ENCODE data around the gene MICB.
"Not testable (repeated sequence)": the region's sequence is repeated elsewhere in the genome, so short reads cannot be mapped to it uniquely, and the experiment has no call there.

The MICB gene

DNA sequence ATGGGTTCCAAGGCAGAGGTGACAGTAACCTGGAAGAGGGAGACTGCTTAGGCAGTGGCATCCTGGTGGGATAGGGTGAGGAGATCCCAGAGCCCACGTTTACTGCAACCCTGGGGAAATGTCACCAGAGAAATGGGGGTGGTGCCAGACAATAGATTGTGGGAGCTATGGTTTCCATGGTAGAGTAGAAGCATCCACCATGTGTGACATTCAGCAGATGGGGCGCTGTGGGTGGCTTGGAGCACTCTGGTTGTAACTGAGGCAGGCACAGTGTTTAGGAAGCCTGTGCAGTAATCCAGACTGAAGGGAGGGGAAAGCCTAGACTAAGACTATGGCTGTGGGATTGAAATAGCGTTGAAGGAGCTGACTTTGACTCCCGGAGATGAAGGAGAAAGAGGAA, 1.1 kb upstream of the MICB start:
- not testable (repeated sequence) for H3K9me3 ChIP-seq (ENCODE audit: low read length); H3K36me3 ChIP-seq (ENCODE audit: insufficient read depth, low read length); H3K4me3 ChIP-seq (ENCODE audit: low read length); H2AFZ ChIP-seq (ENCODE audit: low read depth, low read length)
- Histone ChIP-seq H3K4me1 (ENCODE audit: insufficient read depth, low read length) (peaks cover 15% of the 10 kb centered on the region), H3K27me3 (ENCODE audit: insufficient read depth, low read length) (peaks cover 58% of the 10 kb centered on the region)

DNA sequence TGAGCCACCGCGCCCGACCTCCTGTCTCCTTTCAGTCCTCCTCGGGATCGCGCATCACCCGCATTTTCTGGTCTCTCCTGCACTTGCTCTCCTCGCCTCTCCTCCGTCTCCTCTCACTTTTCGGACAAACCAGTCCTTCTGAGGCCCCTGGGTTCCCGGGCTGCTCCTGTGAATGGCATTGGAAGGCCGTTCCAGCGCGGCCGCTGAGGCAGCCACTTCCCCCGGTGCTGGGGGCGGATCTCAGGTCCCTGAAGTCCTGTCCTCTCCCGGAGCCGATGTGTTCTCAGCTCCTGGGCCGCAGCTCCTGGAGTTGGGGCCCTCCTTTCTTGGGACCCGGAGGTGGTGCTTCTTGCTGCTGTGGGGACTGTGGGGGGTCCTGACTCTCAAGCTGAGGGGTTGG, 803 bp downstream of the MICB start:
- no peak overlapping the region for H3K4me3 ChIP-seq (ENCODE audit: low read length)
- no peaks in the 10 kb centered on the region for H3K36me3 ChIP-seq (ENCODE audit: insufficient read depth, low read length)
- peaks cover 57% of the 10 kb centered on the region for H3K27me3 ChIP-seq (ENCODE audit: insufficient read depth, low read length)
- peaks cover 15% of the 10 kb centered on the region for H3K4me1 ChIP-seq (ENCODE audit: insufficient read depth, low read length)
- H3K9me3 ChIP-seq (ENCODE audit: low read length), result peaks cover 2% of the 10 kb centered on the region
- H2AFZ ChIP-seq (ENCODE audit: low read depth, low read length), result no peak overlapping the region

DNA sequence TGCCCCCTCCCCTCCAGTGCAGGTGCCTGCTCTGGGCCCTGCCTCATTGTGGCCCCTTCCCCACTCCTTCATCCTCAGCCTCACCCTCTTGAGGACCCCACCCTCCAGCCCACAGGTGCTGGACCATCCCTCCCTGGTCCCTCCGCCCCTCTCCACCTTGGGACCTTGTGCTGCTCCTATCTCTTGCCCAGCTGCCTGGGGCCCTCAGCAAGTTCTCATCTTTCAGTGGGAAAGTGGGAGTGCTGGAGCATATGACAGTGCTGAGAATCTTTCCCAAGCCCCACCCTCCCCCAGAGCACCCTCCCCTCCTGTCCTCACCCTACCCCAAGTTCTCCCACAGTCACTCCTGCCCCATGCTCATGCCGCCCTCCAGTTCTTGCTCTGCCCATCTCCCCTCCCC, 1.7 kb downstream of the MICB start:
- not testable (repeated sequence) for H3K9me3 ChIP-seq (ENCODE audit: low read length); H3K4me3 ChIP-seq (ENCODE audit: low read length); H2AFZ ChIP-seq (ENCODE audit: low read depth, low read length); H3K36me3 ChIP-seq (ENCODE audit: insufficient read depth, low read length)
- Histone ChIP-seq H3K27me3 (ENCODE audit: insufficient read depth, low read length) (peaks cover 51% of the 10 kb centered on the region), H3K4me1 (ENCODE audit: insufficient read depth, low read length) (peaks cover 15% of the 10 kb centered on the region)

DNA sequence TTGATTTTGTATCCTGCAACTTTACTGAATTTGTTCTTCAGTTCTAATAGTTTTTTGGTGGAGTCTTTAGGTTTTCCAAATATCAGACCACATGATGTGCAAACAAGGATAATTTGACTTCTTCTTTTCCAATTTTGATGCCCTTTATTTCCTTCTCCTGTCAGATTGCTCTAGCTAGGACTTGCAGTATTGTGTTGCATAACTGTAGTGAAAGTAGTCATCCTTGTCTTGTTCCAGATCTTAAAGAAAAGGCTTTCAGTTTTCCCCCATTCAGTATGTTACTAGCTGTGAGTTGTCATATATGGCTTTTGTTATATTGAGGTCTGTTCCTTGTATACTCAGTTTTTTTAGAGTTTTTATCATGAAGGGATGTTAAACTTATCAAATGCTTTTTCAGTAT, 4.6 kb downstream of the MICB start:
- Histone ChIP-seq H3K27me3 (ENCODE audit: insufficient read depth, low read length) (peaks cover 45% of the 10 kb centered on the region), H2AFZ (ENCODE audit: low read depth, low read length) (no peak overlapping the region), H3K4me1 (ENCODE audit: insufficient read depth, low read length) (peaks cover 6% of the 10 kb centered on the region), H3K4me3 (ENCODE audit: low read length) (no peak overlapping the region), H3K36me3 (ENCODE audit: insufficient read depth, low read length) (no peaks in the 10 kb centered on the region), H3K9me3 (ENCODE audit: low read length) (peaks cover 4% of the 10 kb centered on the region)

DNA sequence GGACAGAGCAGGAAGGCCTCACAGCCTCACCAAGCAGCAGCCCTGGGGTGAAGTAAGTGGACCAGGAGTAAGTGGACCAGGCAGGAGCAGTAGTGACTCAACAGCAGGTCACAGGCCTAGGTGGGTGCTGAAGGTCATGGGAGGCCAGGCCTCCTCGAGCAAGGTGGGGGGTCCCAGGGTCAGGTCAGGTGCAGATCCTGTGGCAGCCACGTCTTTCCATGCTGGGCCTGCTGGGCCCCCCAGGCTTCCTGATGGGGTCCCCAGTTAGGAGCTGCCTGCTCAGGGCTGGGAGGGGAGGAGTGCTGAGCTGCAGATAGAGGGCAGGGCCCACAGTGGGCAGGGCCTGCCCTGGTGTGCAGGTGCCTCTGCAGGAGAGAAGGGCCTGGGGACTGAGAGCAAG, 11.1 kb downstream of the MICB start:
- not testable (repeated sequence) for H2AFZ ChIP-seq (ENCODE audit: low read depth, low read length); H3K36me3 ChIP-seq (ENCODE audit: insufficient read depth, low read length); H3K4me1 ChIP-seq (ENCODE audit: insufficient read depth, low read length); H3K9me3 ChIP-seq (ENCODE audit: low read length); H3K4me3 ChIP-seq (ENCODE audit: low read length)
- H3K27me3 ChIP-seq (ENCODE audit: insufficient read depth, low read length), result peaks cover 31% of the 10 kb centered on the region

DNA sequence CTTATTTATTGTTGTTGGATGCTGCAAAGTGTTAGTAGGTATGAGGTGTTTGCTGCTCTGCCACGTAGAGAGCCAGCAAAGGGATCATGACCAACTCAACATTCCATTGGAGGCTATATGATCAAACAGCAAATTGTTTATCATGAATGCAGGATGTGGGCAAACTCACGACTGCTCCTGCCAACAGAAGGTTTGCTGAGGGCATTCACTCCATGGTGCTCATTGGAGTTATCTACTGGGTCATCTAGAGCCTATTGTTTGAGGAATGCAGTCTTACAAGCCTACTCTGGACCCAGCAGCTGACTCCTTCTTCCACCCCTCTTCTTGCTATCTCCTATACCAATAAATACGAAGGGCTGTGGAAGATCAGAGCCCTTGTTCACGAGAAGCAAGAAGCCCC, 12.1 kb downstream of the MICB start:
- Histone ChIP-seq H3K4me3 (ENCODE audit: low read length) (no peak overlapping the region), H3K27me3 (ENCODE audit: insufficient read depth, low read length) (peaks cover 30% of the 10 kb centered on the region), H3K36me3 (ENCODE audit: insufficient read depth, low read length) (no peaks in the 10 kb centered on the region), H2AFZ (ENCODE audit: low read depth, low read length) (no peak overlapping the region), H3K4me1 (ENCODE audit: insufficient read depth, low read length) (no peaks in the 10 kb centered on the region), H3K9me3 (ENCODE audit: low read length) (peaks cover 4% of the 10 kb centered on the region)

DNA sequence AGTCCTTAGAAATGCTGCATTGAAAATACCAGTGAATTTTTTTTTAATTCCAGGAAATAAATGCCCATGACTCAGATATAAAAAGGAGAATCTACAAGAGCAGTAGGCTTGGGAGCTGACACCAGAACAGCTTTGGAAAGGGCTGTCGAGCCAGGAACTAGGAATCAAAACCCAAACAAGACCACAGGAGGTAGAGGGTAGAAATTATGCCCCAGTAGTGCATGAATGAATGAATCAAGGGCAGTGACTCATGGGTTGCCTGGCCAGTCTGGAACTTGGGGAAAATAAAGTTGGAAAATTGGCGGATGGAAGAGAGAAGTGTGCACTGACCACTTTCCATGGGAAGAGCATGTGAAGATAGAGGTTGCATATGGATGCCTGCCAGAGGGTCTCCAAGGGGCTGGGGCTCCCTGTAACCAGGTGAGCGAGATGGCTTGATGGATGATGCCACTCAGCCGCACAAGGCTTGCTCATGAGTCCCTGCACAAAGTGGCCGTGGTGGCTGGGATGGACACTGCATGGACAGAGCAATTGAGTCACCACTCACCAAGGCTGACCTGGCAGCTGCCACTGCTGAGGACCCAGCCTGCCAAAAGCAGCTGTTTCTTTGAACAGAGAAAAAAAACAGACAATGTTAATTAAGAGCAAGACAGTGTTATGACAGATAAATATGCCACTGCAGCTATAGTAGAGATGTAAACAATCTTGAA, 15.7 kb downstream of the MICB start:
- H2AFZ ChIP-seq (ENCODE audit: low read depth, low read length), result no peak overlapping the region
- H3K36me3 ChIP-seq (ENCODE audit: insufficient read depth, low read length), result no peaks in the 10 kb centered on the region
- H3K27me3 ChIP-seq (ENCODE audit: insufficient read depth, low read length), result peaks cover 14% of the 10 kb centered on the region
- peaks cover 2% of the 10 kb centered on the region for H3K9me3 ChIP-seq (ENCODE audit: low read length)
- no peaks in the 10 kb centered on the region for H3K4me1 ChIP-seq (ENCODE audit: insufficient read depth, low read length)
- no peak overlapping the region for H3K4me3 ChIP-seq (ENCODE audit: low read length)

DNA sequence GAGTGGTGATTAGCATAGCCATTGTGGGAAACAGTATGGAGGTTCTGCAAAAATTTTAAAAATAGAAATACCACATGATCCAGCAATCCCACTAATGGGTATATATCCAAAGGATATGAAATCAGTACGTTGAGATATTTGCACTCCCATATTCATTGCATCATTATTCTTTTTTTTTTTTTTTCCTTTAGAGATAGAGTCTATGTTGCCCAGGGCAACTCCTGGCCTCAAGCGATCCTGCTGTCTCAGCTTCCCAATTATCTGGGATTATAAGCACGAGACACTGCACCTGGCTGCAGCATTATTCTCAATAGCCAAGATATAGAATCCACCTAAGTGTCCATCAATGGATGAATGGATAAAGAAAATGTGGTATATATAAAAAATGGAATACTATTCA, 23.9 kb downstream of the MICB start:
- Histone ChIP-seq H3K36me3 (ENCODE audit: insufficient read depth, low read length) (no peaks in the 10 kb centered on the region), H2AFZ (ENCODE audit: low read depth, low read length) (no peak overlapping the region), H3K27me3 (ENCODE audit: insufficient read depth, low read length) (peaks cover 7% of the 10 kb centered on the region), H3K4me3 (ENCODE audit: low read length) (no peak overlapping the region), H3K9me3 (ENCODE audit: low read length) (no peaks in the 10 kb centered on the region), H3K4me1 (ENCODE audit: insufficient read depth, low read length) (no peaks in the 10 kb centered on the region)

DNA sequence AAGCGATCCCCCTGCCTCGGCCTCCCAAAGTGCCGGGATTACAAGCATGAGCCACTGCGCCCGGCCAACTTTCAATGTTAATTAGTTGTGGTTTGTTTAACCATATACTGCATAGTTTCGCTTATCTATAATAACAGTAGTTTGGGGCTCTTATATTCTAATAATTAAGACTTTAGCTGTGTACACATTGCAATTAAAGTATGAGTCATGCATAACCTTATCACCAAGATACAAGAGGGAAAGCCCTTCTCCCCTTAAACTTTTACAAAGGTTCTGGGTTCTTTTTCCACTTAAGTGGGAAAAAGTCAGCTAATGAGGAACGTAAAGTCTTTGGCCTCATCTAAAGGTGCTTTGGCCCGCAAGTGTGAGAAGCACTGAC, 27.6 kb downstream of the MICB start:
- no peaks in the 10 kb centered on the region for H3K27me3 ChIP-seq (ENCODE audit: insufficient read depth, low read length)
- H3K4me3 ChIP-seq (ENCODE audit: low read length), result no peak overlapping the region
- peaks cover 7% of the 10 kb centered on the region for H3K36me3 ChIP-seq (ENCODE audit: insufficient read depth, low read length)
- H3K4me1 ChIP-seq (ENCODE audit: insufficient read depth, low read length), result no peaks in the 10 kb centered on the region
- H3K9me3 ChIP-seq (ENCODE audit: low read length), result no peaks in the 10 kb centered on the region
- no peak overlapping the region for H2AFZ ChIP-seq (ENCODE audit: low read depth, low read length)

DNA sequence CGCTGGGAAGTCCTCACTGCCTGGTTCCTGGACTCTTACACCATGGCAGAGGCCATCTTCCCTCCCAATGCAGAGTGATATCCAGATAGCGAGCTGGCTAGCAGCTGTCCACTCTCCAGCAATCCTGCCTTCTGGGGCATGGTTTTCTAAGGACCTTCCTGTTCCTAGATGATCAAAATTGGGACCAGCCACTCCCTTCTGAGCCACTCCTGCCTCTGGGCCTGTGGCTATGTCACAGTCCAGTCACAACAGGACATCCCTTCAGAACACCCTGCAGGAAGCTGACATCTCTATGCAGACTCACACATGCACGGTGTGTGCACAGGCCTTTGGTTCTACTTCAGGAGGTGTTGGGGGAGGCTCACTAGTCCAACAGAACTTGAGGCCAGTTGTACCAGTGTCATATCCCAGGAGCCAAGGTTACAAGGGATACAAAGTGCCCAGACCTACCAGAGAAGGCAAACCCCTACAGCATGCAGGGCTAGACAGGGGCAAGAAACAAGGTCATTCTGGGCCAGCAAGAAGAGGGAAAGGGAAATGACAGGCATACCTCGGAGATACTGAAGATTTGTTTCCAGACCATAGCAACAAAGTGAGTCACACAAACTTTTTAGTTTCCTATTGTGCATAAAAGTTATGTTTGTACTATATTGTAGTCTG, 28.1 kb downstream of the MICB start:
- Histone ChIP-seq H3K4me1 (ENCODE audit: insufficient read depth, low read length) (no peaks in the 10 kb centered on the region), H3K27me3 (ENCODE audit: insufficient read depth, low read length) (no peaks in the 10 kb centered on the region), H2AFZ (ENCODE audit: low read depth, low read length) (no peak overlapping the region), H3K36me3 (ENCODE audit: insufficient read depth, low read length) (peaks cover 12% of the 10 kb centered on the region), H3K4me3 (ENCODE audit: low read length) (no peak overlapping the region), H3K9me3 (ENCODE audit: low read length) (no peaks in the 10 kb centered on the region)

DNA sequence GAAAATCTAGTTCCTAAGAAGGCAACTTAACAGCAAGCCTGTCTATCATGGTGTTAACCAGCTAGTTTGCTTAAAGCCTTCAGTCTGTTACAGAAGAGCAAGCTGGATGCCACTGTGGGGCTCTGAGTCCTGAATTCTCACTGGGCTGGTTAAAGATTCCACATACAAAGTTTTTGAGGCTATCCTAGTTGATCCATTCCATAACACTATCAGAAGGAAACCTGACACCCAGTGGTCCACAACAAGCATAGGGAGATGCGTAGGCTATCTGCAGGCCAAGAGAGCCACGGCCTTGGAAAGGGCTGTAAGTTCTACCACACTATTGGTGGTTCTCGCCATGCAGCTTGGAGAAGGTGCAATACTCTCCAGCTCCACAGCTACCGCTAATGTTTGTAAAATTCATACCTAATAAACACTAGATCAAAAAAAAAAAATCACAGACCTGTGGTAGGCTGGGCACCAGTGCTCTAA, 30.4 kb downstream of the MICB start:
- no peaks in the 10 kb centered on the region for H3K27me3 ChIP-seq (ENCODE audit: insufficient read depth, low read length)
- no peaks in the 10 kb centered on the region for H3K9me3 ChIP-seq (ENCODE audit: low read length)
- H2AFZ ChIP-seq (ENCODE audit: low read depth, low read length), result no peak overlapping the region
- no peaks in the 10 kb centered on the region for H3K4me1 ChIP-seq (ENCODE audit: insufficient read depth, low read length)
- H3K4me3 ChIP-seq (ENCODE audit: low read length), result no peak overlapping the region
- H3K36me3 ChIP-seq (ENCODE audit: insufficient read depth, low read length), result peaks cover 34% of the 10 kb centered on the region

DNA sequence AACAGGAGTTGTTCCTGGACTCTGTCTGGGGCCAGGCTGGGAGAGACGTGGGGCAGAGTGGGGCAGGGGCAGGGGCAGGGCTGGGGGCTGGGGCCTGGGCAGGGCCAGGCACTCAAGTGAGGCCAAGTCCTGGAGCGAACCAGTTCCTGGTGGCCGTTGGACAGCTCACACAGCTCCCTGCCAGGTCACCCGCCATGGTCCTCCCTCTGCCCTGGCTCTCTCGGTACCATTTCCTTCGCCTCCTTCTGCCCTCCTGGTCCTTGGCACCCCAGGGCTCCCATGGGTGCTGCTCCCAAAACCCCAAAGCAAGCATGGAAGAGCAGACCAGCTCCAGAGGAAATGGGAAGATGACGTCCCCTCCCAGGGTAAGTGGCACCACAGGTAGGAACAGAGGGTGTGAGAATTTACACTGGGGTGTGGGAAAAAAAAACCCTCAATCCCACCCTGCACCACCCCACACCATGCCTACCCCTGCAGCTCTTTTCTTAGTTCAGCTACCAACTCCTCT, 30.9 kb downstream of the MICB start, which contains the start of gene MCCD1:
TSS of gene MCCD1 (plus strand) at position 142 of the 508 bp plus-strand sequence. CDS start at position 195, 53 bp downstream.
- Histone ChIP-seq H3K36me3 (ENCODE audit: insufficient read depth, low read length) (peaks cover 40% of the 10 kb centered on the region), H3K4me1 (ENCODE audit: insufficient read depth, low read length) (no peaks in the 10 kb centered on the region), H3K9me3 (ENCODE audit: low read length) (no peaks in the 10 kb centered on the region), H3K27me3 (ENCODE audit: insufficient read depth, low read length) (no peaks in the 10 kb centered on the region), H3K4me3 (ENCODE audit: low read length) (no peak within 1 kb of the TSS), H2AFZ (ENCODE audit: low read depth, low read length) (no peak within 1 kb of the TSS)

DNA sequence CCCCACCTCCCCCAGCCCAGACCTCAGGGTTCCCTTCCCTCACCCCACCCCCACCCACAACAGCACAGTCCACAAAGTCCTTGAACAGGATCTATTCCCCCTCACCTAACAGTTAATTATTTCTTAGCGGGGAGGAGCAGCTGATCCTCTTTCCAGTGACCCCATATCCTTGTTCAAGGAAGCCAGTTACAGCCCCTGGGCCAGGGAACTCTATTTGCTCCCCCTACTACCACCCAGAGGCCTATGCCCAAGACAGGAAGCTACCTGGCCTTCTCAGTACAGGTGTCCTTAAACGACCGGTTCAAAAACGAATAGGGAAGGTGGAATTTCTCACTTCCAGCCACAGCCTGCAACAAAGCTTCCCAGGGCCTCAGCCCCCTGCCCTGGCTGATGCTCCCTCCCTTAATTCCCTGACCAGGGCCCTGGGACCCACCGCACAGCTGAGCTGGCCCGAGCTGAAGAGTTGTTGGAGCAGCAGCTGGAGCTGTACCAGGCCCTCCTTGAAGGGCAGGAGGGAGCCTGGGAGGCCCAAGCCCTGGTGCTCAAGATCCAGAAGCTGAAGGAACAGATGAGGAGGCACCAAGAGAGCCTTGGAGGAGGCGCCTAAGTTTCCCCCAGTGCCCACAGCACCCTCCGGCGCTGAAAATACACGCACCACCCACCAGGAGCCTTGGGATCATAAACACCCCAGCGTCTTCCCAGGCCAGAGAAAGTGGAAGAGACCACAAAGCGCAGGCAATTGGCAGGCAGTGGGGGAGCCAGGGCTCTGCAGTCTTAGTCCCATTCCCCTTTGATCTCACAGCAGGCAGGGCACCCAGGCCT, 31.6 kb downstream of the MICB start:
- Histone ChIP-seq H3K4me3 (ENCODE audit: low read length) (no peak overlapping the region), H3K27me3 (ENCODE audit: insufficient read depth, low read length) (no peaks in the 10 kb centered on the region), H3K9me3 (ENCODE audit: low read length) (no peaks in the 10 kb centered on the region), H3K4me1 (ENCODE audit: insufficient read depth, low read length) (no peaks in the 10 kb centered on the region), H2AFZ (ENCODE audit: low read depth, low read length) (no peak overlapping the region), H3K36me3 (ENCODE audit: insufficient read depth, low read length) (peaks cover 46% of the 10 kb centered on the region)

Data from neuron (in vitro differentiated cells).